KMS-11 (cell line): ENCODE measurements around the gene CBFA2T3.

ENCODE experiments used
- H2AFZ ChIP-seq: fragments of 200-600 bp; sonication (generic); 2 replicates; pipeline ENCODE4 v1.6.1; 2016; ENCODE audit warnings: antibody characterized with exemption, mixed run types, low read depth
- H3K27ac ChIP-seq: fragments of 200-600 bp; sonication (generic); 2 replicates; pipeline ENCODE4 v1.6.1; 2016; ENCODE audit warnings: mild to moderate bottlenecking, mixed run types
- H3K27me3 ChIP-seq: fragments of 200-600 bp; sonication (generic); 2 replicates; pipeline ENCODE4 v1.6.1; 2017; ENCODE audit warnings: mild to moderate bottlenecking, low read depth, mixed run types, moderate library complexity; ENCODE audit not compliant: insufficient read depth
- H3K36me3 ChIP-seq: fragments of 200-600 bp; sonication (generic); 2 replicates; pipeline ENCODE4 v1.6.1; 2017; ENCODE audit warnings: mild to moderate bottlenecking, mixed run types; ENCODE audit not compliant: insufficient read depth
- H3K4me1 ChIP-seq: fragments of 200-600 bp; sonication (generic); 2 replicates; pipeline ENCODE4 v1.6.1; 2016; ENCODE audit warnings: mild to moderate bottlenecking, low read depth, mixed run types; ENCODE audit not compliant: poor library complexity, severe bottlenecking
- H3K4me2 ChIP-seq: fragments of 200-600 bp; sonication (generic); 2 replicates; pipeline ENCODE4 v1.7.0; 2016; ENCODE audit warnings: mild to moderate bottlenecking, mixed run types
- H3K4me3 ChIP-seq: fragments of 200-600 bp; sonication (generic); IDR thresholded peaks from 2 replicates; pipeline ENCODE4 v1.6.1; 2017; ENCODE audit warnings: low read depth, low read length, mixed read lengths; ENCODE audit not compliant: insufficient read depth
- H3K79me2 ChIP-seq: fragments of 200-600 bp; sonication (generic); 2 replicates; pipeline ENCODE4 v1.6.1; 2016; ENCODE audit warnings: low read depth, mixed run types; ENCODE audit not compliant: insufficient read depth
- H3K9ac ChIP-seq: fragments of 200-600 bp; sonication (generic); 2 replicates; pipeline ENCODE4 v1.6.1; 2016; ENCODE audit warnings: mild to moderate bottlenecking, mixed run types
- H4K20me1 ChIP-seq: fragments of 200-600 bp; sonication (generic); 2 replicates; pipeline ENCODE4 v1.6.1; 2016; ENCODE audit warnings: mild to moderate bottlenecking, mixed run types; ENCODE audit not compliant: insufficient read depth
- TF ChIP-seq, protein P1 (sequence below): fragments of 200-600 bp; sonication (generic); conservative IDR thresholded peaks from 2 replicates; pipeline ENCODE4 v1.6.1; 2017; ENCODE audit warnings: low read depth, mild to moderate bottlenecking, antibody characterized with exemption, low read length, moderate library complexity, mixed read lengths

The CBFA2T3 gene

GRCh38 chr16:88966986-88967829 is 9.8 kb downstream of the CBFA2T3 start:
- Histone ChIP-seq H3K4me1 (peaks cover 63% of the 10 kb centered on the region), H2AFZ (no peak overlapping the region), H3K9ac (no peak overlapping the region), H3K27me3 (peaks cover 16% of the 10 kb centered on the region), H3K27ac (no peak overlapping the region), H3K79me2 (no peaks in the 10 kb centered on the region), H4K20me1 (no peaks in the 10 kb centered on the region), H3K4me3 (no peak overlapping the region), H3K4me2 (peak overlapping the region; percentile 100; the same call in 1 of the 2 replicates), H3K36me3 (no peaks in the 10 kb centered on the region)
- TF ChIP-seq, protein P1, sequence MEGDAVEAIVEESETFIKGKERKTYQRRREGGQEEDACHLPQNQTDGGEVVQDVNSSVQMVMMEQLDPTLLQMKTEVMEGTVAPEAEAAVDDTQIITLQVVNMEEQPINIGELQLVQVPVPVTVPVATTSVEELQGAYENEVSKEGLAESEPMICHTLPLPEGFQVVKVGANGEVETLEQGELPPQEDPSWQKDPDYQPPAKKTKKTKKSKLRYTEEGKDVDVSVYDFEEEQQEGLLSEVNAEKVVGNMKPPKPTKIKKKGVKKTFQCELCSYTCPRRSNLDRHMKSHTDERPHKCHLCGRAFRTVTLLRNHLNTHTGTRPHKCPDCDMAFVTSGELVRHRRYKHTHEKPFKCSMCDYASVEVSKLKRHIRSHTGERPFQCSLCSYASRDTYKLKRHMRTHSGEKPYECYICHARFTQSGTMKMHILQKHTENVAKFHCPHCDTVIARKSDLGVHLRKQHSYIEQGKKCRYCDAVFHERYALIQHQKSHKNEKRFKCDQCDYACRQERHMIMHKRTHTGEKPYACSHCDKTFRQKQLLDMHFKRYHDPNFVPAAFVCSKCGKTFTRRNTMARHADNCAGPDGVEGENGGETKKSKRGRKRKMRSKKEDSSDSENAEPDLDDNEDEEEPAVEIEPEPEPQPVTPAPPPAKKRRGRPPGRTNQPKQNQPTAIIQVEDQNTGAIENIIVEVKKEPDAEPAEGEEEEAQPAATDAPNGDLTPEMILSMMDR, result no peak

DNA sequence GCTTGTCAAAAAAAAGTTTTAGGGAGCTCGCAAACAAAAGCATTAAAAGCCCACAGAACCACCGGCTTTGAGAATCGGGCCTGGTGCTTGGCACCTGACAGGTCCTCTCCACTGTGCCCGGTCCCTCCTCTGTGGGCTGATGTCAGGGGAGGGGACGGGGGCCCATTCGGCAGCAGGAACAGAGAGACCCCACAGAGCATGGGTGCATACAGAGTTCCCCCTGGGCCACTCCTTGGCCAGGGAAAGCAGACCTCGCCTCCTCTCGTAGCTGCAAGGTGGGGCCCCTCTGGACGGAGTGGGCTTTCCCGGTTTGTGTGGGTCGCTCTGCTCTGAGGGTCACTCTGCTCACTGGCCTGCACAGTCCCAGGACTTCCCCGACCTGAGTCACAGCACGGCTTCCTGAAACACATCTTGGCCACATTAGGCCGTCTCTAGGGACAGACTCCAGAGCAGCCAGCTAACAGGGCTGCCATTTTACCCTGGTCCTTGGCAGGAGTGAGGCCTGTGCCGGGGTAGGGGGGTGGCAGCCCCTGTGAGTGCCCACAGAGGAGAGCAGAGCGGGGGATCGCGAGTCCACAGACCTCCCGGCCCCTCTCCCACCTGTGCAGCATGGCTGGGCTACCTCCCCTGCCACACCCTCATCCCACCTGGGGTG is 11.1 kb downstream of the CBFA2T3 start:
- TF ChIP-seq, protein P1, result no peak
- H3K4me1 ChIP-seq, result peaks cover 51% of the 10 kb centered on the region
- no peaks in the 10 kb centered on the region for H3K36me3 ChIP-seq
- H3K27ac ChIP-seq, result no peak overlapping the region
- no peak overlapping the region for H2AFZ ChIP-seq
- no peak overlapping the region for H3K9ac ChIP-seq
- H3K79me2 ChIP-seq, result no peaks in the 10 kb centered on the region
- H4K20me1 ChIP-seq, result no peaks in the 10 kb centered on the region
- no peak overlapping the region; the same call in 1 of the 2 replicates for H3K4me2 ChIP-seq
- peaks cover 13% of the 10 kb centered on the region for H3K27me3 ChIP-seq
- H3K4me3 ChIP-seq, result no peak overlapping the region

- Histone ChIP-seq H4K20me1 (no peaks in the 10 kb centered on the region), H3K4me3 (no peak overlapping the region), H2AFZ (no peak overlapping the region), H3K4me2 (no peak overlapping the region; the same call in 1 of the 2 replicates), H3K4me1 (peaks cover 50% of the 10 kb centered on the region), H3K79me2 (no peaks in the 10 kb centered on the region), H3K27ac (no peak overlapping the region), H3K36me3 (no peaks in the 10 kb centered on the region), H3K27me3 (peaks cover 18% of the 10 kb centered on the region), H3K9ac (no peak overlapping the region)
- TF ChIP-seq, protein P1, result no peak
These were observed 11.6 kb downstream of the CBFA2T3 start for GRCh38 chr16:88965411-88965810.

GRCh38 chr16:88964636-88965035 is 12.4 kb downstream of the CBFA2T3 start:
- Histone ChIP-seq H3K9ac (no peak overlapping the region), H3K4me2 (no peak overlapping the region), H3K4me1 (peaks cover 42% of the 10 kb centered on the region), H2AFZ (no peak overlapping the region), H4K20me1 (no peaks in the 10 kb centered on the region), H3K4me3 (no peak overlapping the region), H3K27me3 (peaks cover 25% of the 10 kb centered on the region), H3K36me3 (no peaks in the 10 kb centered on the region), H3K27ac (no peak overlapping the region), H3K79me2 (no peaks in the 10 kb centered on the region)
- TF ChIP-seq, protein P1, result no peak
